Vagina (tissue), 2 donors: ENCODE results near the gene GRXCR2. TPM values are rescaled to one million over a fixed set of nuclear protein-coding genes. Genes with fewer than 3 reads are reported as not detected.

Source experiments
- DNase-seq, 2 donors: peaks; one replicate each; pipeline ENCODE4 v3.0.0-alpha.2; 2017; ENCODE audit errors: extremely low spot score in 2 of 2
- H3K27ac ChIP-seq: fragments of 200-600 bp; sonication (generic); one replicate; pipeline ENCODE4 v1.5.1; 2019
- H3K27me3 ChIP-seq: fragments of 200-600 bp; sonication (generic); one replicate; pipeline ENCODE4 v1.5.1; 2019
- H3K36me3 ChIP-seq, 2 donors: fragments of 200-600 bp; sonication (generic); one replicate each; pipeline ENCODE4 v1.5.1; 2017 to 2019
- H3K4me1 ChIP-seq: fragments of 200-600 bp; sonication (generic); one replicate; pipeline ENCODE4 v1.5.1; 2019
- H3K4me3 ChIP-seq, 2 donors: fragments of 200-600 bp; sonication (generic); 1 replicate in 1 of 2; 2 replicates in 1 of 2; pipeline ENCODE4 v1.5.1; 2016 to 2019
- H3K9me3 ChIP-seq: fragments of 200-600 bp; sonication (generic); one replicate; pipeline ENCODE4 v1.5.1; 2019
- CTCF ChIP-seq, 3 experiments: fragments of 450-650 bp in 2 of 3; fragments of 200-600 bp in 1 of 3; sonication (generic) in 1 of 3; IDR thresholded peaks; one replicate each; pipeline ENCODE4 v1.5.1; 2017 to 2019; ENCODE audit warnings: antibody characterized with exemption in 3 of 3, mild to moderate bottlenecking in 2 of 3, moderate library complexity in 2 of 3
- POLR2A ChIP-seq, 2 donors: fragments of 450-650 bp; IDR thresholded peaks; one replicate each; pipeline ENCODE4 v1.6.1; 2017; ENCODE audit warnings: antibody characterized with exemption in 2 of 2, mild to moderate bottlenecking in 2 of 2, moderate library complexity in 2 of 2
- POLR2AphosphoS5 ChIP-seq, 2 donors: sonication (generic); formaldehyde crosslinking; IDR thresholded peaks; one replicate each; pipeline ENCODE4 v1.9.0; 2017; ENCODE audit warnings: antibody characterized with exemption in 2 of 2, mild to moderate bottlenecking in 2 of 2, low read depth in 1 of 2; ENCODE audit not compliant: insufficient read depth in 1 of 2
- intact Hi-C: fragments of 100-400 bp; cut with DNase I; formaldehyde crosslinking; loops from one replicate; pipeline ENCODE4 v1.15.1; 2023
- total RNA-seq: library from RNA; depleted of rRNA; stranded (reverse); fragments of >200 nt; gene quantifications from one replicate; pipeline ENCODE4 v1.2.3, GENCODE V29; 2016

The GRXCR2 gene
- total RNA-seq, 1 donor from 2014 or later = not detected

GRCh38 chr5:145825751-145826180 is 47.0 kb downstream of the GRXCR2 start:
- H3K4me1 ChIP-seq = peaks cover 5% of the 10 kb centered on the region
- H3K9me3 ChIP-seq = no peaks in the 10 kb centered on the region
- no peak for DNase-seq
- TF ChIP-seq POLR2AphosphoS5 (IDR thresholded peaks at IDR 0.05; ENCODE audit: insufficient read depth in 1 of 2, low read depth in 1 of 2) (peak in 1 of 2 donors; percentile 21), CTCF (IDR thresholded peaks at IDR 0.05) (peak; percentile 55 to 70 (median 66)), POLR2A (IDR thresholded peaks at IDR 0.05) (no peak)
- H3K27ac ChIP-seq = no peak overlapping the region
- no peaks in the 10 kb centered on the region for H3K36me3 ChIP-seq
- intact Hi-C loops = no loop called here
- H3K27me3 ChIP-seq = no peaks in the 10 kb centered on the region
- no peak overlapping the region for H3K4me3 ChIP-seq

- no peak for TF ChIP-seq POLR2A (IDR thresholded peaks at IDR 0.05)
- no peak for TF ChIP-seq CTCF (IDR thresholded peaks at IDR 0.05)
- TF ChIP-seq POLR2AphosphoS5 (IDR thresholded peaks at IDR 0.05; ENCODE audit: insufficient read depth in 1 of 2, low read depth in 1 of 2) = no peak
- no peak for DNase-seq
- intact Hi-C loops = no loop called here
- Histone ChIP-seq H3K27me3 (no peaks in the 10 kb centered on the region), H3K27ac (no peak overlapping the region), H3K4me3 (no peak overlapping the region), H3K9me3 (no peaks in the 10 kb centered on the region), H3K4me1 (no peaks in the 10 kb centered on the region), H3K36me3 (no peaks in the 10 kb centered on the region)
Observed at GRCh38 chr5:145824040-145824439, 48.8 kb downstream of the GRXCR2 start.

- peaks cover 0 to 11% of the 10 kb centered on the region in 2 donors for H3K36me3 ChIP-seq
- H3K4me3 ChIP-seq = no peak overlapping the region
- DNase-seq = no peak
- H3K27ac ChIP-seq = no peak overlapping the region
- TF ChIP-seq CTCF (IDR thresholded peaks at IDR 0.05) (no peak), POLR2A (IDR thresholded peaks at IDR 0.05) (no peak), POLR2AphosphoS5 (IDR thresholded peaks at IDR 0.05; ENCODE audit: insufficient read depth in 1 of 2, low read depth in 1 of 2) (no peak)
- H3K27me3 ChIP-seq = no peaks in the 10 kb centered on the region
- no peaks in the 10 kb centered on the region for H3K9me3 ChIP-seq
- intact Hi-C loops = no loop called here
- no peaks in the 10 kb centered on the region for H3K4me1 ChIP-seq
Observed at GRCh38 chr5:145818604-145819003, 54.2 kb downstream of the GRXCR2 start.

- no peak overlapping the region for H3K4me3 ChIP-seq
- H3K9me3 ChIP-seq = no peaks in the 10 kb centered on the region
- no peaks in the 10 kb centered on the region for H3K4me1 ChIP-seq
- no peaks in the 10 kb centered on the region for H3K27me3 ChIP-seq
- peaks cover 0 to 9% of the 10 kb centered on the region in 2 donors for H3K36me3 ChIP-seq
- TF ChIP-seq CTCF (IDR thresholded peaks at IDR 0.05) (no peak), POLR2A (IDR thresholded peaks at IDR 0.05) (no peak), POLR2AphosphoS5 (IDR thresholded peaks at IDR 0.05; ENCODE audit: insufficient read depth in 1 of 2, low read depth in 1 of 2) (no peak)
- H3K27ac ChIP-seq = no peak overlapping the region
- DNase-seq = no peak
- intact Hi-C loops = no loop called here
Observed at GRCh38 chr5:145812877-145813276, 59.9 kb downstream of the GRXCR2 start.

DNA sequence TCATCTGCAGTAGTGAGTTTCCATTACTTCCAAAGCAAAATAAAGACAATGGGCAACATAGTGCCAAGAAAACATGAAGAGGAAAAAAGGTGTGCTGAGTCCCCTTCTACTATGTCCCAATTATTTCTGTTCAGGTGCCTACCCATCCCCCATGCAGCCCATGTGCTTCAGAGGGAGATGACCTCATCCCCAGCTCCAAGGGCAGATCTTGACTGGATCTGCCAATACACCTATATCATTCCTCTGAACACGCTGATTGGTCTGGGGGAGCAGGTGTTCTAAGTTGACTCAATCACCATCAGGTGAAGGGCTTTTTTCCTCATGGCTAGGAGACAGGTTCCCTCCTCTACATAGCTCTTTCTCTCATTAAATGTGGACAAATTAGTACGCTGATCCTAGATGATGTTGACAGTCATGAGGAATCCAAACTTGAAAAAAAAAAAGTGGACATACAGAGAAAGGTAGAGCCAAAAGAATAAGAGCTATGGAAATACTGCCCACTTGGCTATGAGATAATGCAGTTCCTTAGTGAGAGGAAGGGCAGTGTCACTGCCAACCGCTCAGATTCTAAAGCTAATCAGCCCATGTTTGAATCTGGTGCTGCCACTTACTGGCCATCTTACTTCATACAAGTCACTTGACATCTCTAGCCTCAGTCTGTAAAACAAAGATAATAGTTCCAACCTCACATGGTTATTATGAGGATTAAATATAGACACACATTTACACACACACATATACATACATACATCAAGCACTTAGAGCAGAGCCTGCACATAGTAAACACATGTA is 60.8 kb downstream of the GRXCR2 start:
- no peaks in the 10 kb centered on the region for H3K27me3 ChIP-seq
- H3K4me1 ChIP-seq = no peaks in the 10 kb centered on the region
- H3K36me3 ChIP-seq = peaks cover 0 to 3% of the 10 kb centered on the region in 2 donors
- H3K4me3 ChIP-seq = no peak overlapping the region
- no peak overlapping the region for H3K27ac ChIP-seq
- TF ChIP-seq CTCF (IDR thresholded peaks at IDR 0.05) = no peak
- TF ChIP-seq POLR2A (IDR thresholded peaks at IDR 0.05) = no peak
- no peak for TF ChIP-seq POLR2AphosphoS5 (IDR thresholded peaks at IDR 0.05; ENCODE audit: insufficient read depth in 1 of 2, low read depth in 1 of 2)
- no peaks in the 10 kb centered on the region for H3K9me3 ChIP-seq
- intact Hi-C loops = no loop called here
- no peak for DNase-seq
